H9 (cell line): ENCODE data around the gene ZNF675. TPM values are rescaled to one million over a fixed set of nuclear protein-coding genes. Genes with fewer than 3 reads are reported as not detected.
"Not testable (repeated sequence)": the region's sequence is repeated elsewhere in the genome, so short reads cannot be mapped to it uniquely, and the experiment has no call there.

Experiments used
- DNase-seq: peaks from one replicate; pipeline ENCODE4 v3.0.0-alpha.2; 2017
- H2AFZ ChIP-seq: one replicate; pipeline ENCODE4 v1.6.1; 2013; ENCODE audit warnings: mild to moderate bottlenecking, low read length, control low read depth, moderate library complexity
- H2AK5ac ChIP-seq: 2 replicates; pipeline ENCODE4 v1.6.1; 2013; ENCODE audit warnings: low read length, control low read depth, mixed read lengths; ENCODE audit not compliant: insufficient read length
- H2BK120ac ChIP-seq: one replicate; pipeline ENCODE4 v1.6.1; 2013; ENCODE audit warnings: low read depth, mild to moderate bottlenecking, low read length, control low read depth, inconsistent platforms; ENCODE audit not compliant: poor library complexity, severe bottlenecking
- H2BK12ac ChIP-seq: 2 replicates; pipeline ENCODE4 v1.6.1; 2013; ENCODE audit warnings: low read length, control low read depth, mixed read lengths, low read depth; ENCODE audit not compliant: insufficient read length
- H2BK15ac ChIP-seq: 2 replicates; pipeline ENCODE4 v1.6.1; 2013; ENCODE audit warnings: low read depth, low read length, control low read depth
- H2BK20ac ChIP-seq: one replicate; pipeline ENCODE4 v1.6.1; 2013; ENCODE audit warnings: low read depth, mild to moderate bottlenecking, low read length, control low read depth, inconsistent platforms; ENCODE audit not compliant: poor library complexity, severe bottlenecking
- H2BK5ac ChIP-seq: 2 replicates; pipeline ENCODE4 v1.6.1; 2013; ENCODE audit warnings: low read length, control low read depth, mixed read lengths; ENCODE audit not compliant: insufficient read length
- H3K14ac ChIP-seq: 2 replicates; pipeline ENCODE4 v1.6.1; 2013; ENCODE audit warnings: low read length, control low read depth; ENCODE audit not compliant: insufficient read depth
- H3K18ac ChIP-seq: 2 replicates; pipeline ENCODE4 v1.6.1; 2013; ENCODE audit warnings: low read depth, mild to moderate bottlenecking, mixed read lengths, low read length, control low read depth; ENCODE audit not compliant: insufficient read length
- H3K23ac ChIP-seq: 2 replicates; pipeline ENCODE4 v1.6.1; 2013; ENCODE audit warnings: low read length, control low read depth, mixed read lengths, low read depth; ENCODE audit not compliant: insufficient read length
- H3K23me2 ChIP-seq: 2 replicates; pipeline ENCODE4 v1.6.1; 2013; ENCODE audit warnings: low read depth, mild to moderate bottlenecking, mixed read lengths, low read length, control low read depth; ENCODE audit not compliant: insufficient read length, poor library complexity, severe bottlenecking
- H3K27ac ChIP-seq: 2 replicates; pipeline ENCODE4 v1.5.1; 2013; ENCODE audit warnings: low read length, control low read depth, mixed read lengths, low read depth; ENCODE audit not compliant: insufficient read length
- H3K27me3 ChIP-seq: 2 replicates; pipeline ENCODE4 v1.6.1; 2013; ENCODE audit warnings: low read length, control low read depth, inconsistent platforms; ENCODE audit not compliant: insufficient read depth
- H3K4ac ChIP-seq: 2 replicates; pipeline ENCODE4 v1.6.1; 2013; ENCODE audit warnings: low read depth, mild to moderate bottlenecking, control low read depth, inconsistent platforms, low read length, moderate library complexity
- H3K4me1 ChIP-seq: 2 replicates; pipeline ENCODE4 v1.6.1; 2013; ENCODE audit warnings: low read length, control low read depth, inconsistent platforms; ENCODE audit not compliant: insufficient read depth
- H3K4me2 ChIP-seq: 2 replicates; pipeline ENCODE4 v1.6.1; 2013; ENCODE audit warnings: low read length, control low read depth, mixed read lengths; ENCODE audit not compliant: insufficient read length, insufficient read depth
- H3K56ac ChIP-seq: 2 replicates; pipeline ENCODE4 v1.6.1; 2013; ENCODE audit warnings: low read depth, mild to moderate bottlenecking, mixed read lengths, low read length, control low read depth; ENCODE audit not compliant: insufficient read length
- H3K79me1 ChIP-seq: 2 replicates; pipeline ENCODE4 v1.6.1; 2013; ENCODE audit warnings: low read depth, mild to moderate bottlenecking, moderate library complexity, low read length, control low read depth, inconsistent platforms; ENCODE audit not compliant: insufficient read depth, poor library complexity, severe bottlenecking
- H3K79me2 ChIP-seq: 2 replicates; pipeline ENCODE4 v1.6.1; 2013; ENCODE audit warnings: low read length, control low read depth, inconsistent platforms; ENCODE audit not compliant: insufficient read depth
- H3K9ac ChIP-seq: 2 replicates; pipeline ENCODE4 v1.6.1; 2013; ENCODE audit warnings: low read length, control low read depth, mixed read lengths; ENCODE audit not compliant: insufficient read length; ENCODE audit errors: extremely low read depth
- H3K9me3 ChIP-seq: one replicate; pipeline ENCODE4 v1.6.1; 2013; ENCODE audit warnings: low read depth, low read length, inconsistent platforms; ENCODE audit not compliant: control insufficient read depth
- H3T11ph ChIP-seq: one replicate; pipeline ENCODE4 v1.6.1; 2013; ENCODE audit warnings: mild to moderate bottlenecking, low read length, control low read depth, inconsistent platforms
- H4K20me1 ChIP-seq: one replicate; pipeline ENCODE4 v1.6.1; 2013; ENCODE audit not compliant: control insufficient read depth, insufficient read length, insufficient read depth
- H4K5ac ChIP-seq: 2 replicates; pipeline ENCODE4 v1.6.1; 2013; ENCODE audit warnings: low read depth, mild to moderate bottlenecking, mixed read lengths, low read length, control low read depth; ENCODE audit not compliant: insufficient read length
- H4K8ac ChIP-seq: replicated peaks from 2 replicates; pipeline ENCODE4 v1.6.1; 2013; ENCODE audit warnings: low read length, control low read depth, mixed read lengths, low read depth; ENCODE audit not compliant: insufficient read length
- H4K91ac ChIP-seq: 2 replicates; pipeline ENCODE4 v1.6.1; 2013; ENCODE audit warnings: low read depth, mild to moderate bottlenecking, moderate library complexity, mixed read lengths, low read length, control low read depth; ENCODE audit not compliant: insufficient read length
- H3K27ac Mint-ChIP-seq, 3 experiments: 2 replicates in 2 of 3; 3 replicates in 1 of 3; pipeline ENCODE4 v1.8.0; 2020 to 2021; ENCODE audit warnings: mixed read lengths in 3 of 3, mild to moderate bottlenecking in 1 of 3, moderate library complexity in 1 of 3
- H3K27me3 Mint-ChIP-seq: 2 replicates; pipeline ENCODE4 v1.8.0; 2021; ENCODE audit warnings: low read depth, mild to moderate bottlenecking, moderate library complexity, mixed read lengths
- H3K36me3 Mint-ChIP-seq, 3 experiments: 2 replicates in 2 of 3; 3 replicates in 1 of 3; pipeline ENCODE4 v1.8.0; 2020 to 2021; ENCODE audit warnings: low read depth in 3 of 3, mixed read lengths in 3 of 3; ENCODE audit not compliant: insufficient read depth in 1 of 3
- H3K4me1 Mint-ChIP-seq, 2 experiments: 2 replicates each; pipeline ENCODE4 v1.8.0; 2020; ENCODE audit warnings: mixed read lengths in 2 of 2
- H3K4me3 Mint-ChIP-seq, 2 experiments: 2 replicates in 1 of 2; 3 replicates in 1 of 2; pipeline ENCODE4 v1.8.0; 2020 to 2021; ENCODE audit warnings: mild to moderate bottlenecking in 2 of 2, mixed read lengths in 2 of 2, moderate library complexity in 1 of 2
- H3K9me3 Mint-ChIP-seq, 2 experiments: 2 replicates in 1 of 2; 3 replicates in 1 of 2; pipeline ENCODE4 v1.8.0; 2020; ENCODE audit warnings: mild to moderate bottlenecking in 2 of 2, mixed read lengths in 2 of 2, moderate library complexity in 1 of 2
- CTCF ChIP-seq: fragments of 200-600 bp; sonication (generic); conservative IDR thresholded peaks from 3 replicates; pipeline ENCODE4 v1.8.0; 2021; ENCODE audit warnings: antibody characterized with exemption, mild to moderate bottlenecking
- WGBS: extraction: QIAGEN DNeasy Blood & Tissue Kit; methylation state at CpG from one replicate; pipeline ENCODE4 v1.1.7; 2013; ENCODE audit warnings: missing lambda C conversion rate, low lambda C conversion rate, mixed read lengths; ENCODE audit not compliant: insufficient read length; ENCODE audit errors: extremely low coverage; 5-methylcytosine and 5-hydroxymethylcytosine counted together
- total RNA-seq: library from RNA; stranded (reverse); gene quantifications from 2 replicates; pipeline ENCODE4 v1.2.1, GENCODE V29; 2021

ZNF675 gene
- total RNA-seq, 1 experiment from 2014 or later: 33.1 TPM

GRCh38 chr19:23673132-23673531, 13.9 kb downstream of the ZNF675 start:
- no peaks in the 10 kb centered on the region for H3K9me3 ChIP-seq
- Mint-ChIP-seq H3K4me3 (no peak overlapping the region), H3K27me3 (no peaks in the 10 kb centered on the region), H3K9me3 (peaks cover 14 to 29% of the 10 kb centered on the region in 2 experiments), H3K4me1 (peaks cover 8 to 11% of the 10 kb centered on the region in 2 experiments; a peak in 3 of 4 replicates), H3K27ac (no peak overlapping the region), H3K36me3 (peaks cover 28 to 61% (median 44%) of the 10 kb centered on the region in 3 experiments)
- no peak overlapping the region for H2BK20ac ChIP-seq
- WGBS: no CpG with 5 or more reads among the region's 2 CpGs
- no peak overlapping the region for H2AK5ac ChIP-seq
- H3T11ph ChIP-seq: no peak overlapping the region
- no peak overlapping the region for H3K23ac ChIP-seq
- no peak overlapping the region for H3K14ac ChIP-seq
- H3K79me2 ChIP-seq: peaks cover 26% of the 10 kb centered on the region; the same call in 1 of the 2 replicates
- H2BK15ac ChIP-seq: no peak overlapping the region
- H4K5ac ChIP-seq: no peak overlapping the region
- no peaks in the 10 kb centered on the region for H3K4me1 ChIP-seq
- no peak overlapping the region for H4K91ac ChIP-seq
- H3K18ac ChIP-seq: no peak overlapping the region
- H2BK120ac ChIP-seq: no peak overlapping the region
- H3K79me1 ChIP-seq: no peaks in the 10 kb centered on the region
- H3K56ac ChIP-seq: no peak overlapping the region
- no peak overlapping the region for H2BK12ac ChIP-seq
- no peak for TF ChIP-seq CTCF
- no peak overlapping the region for H3K4me2 ChIP-seq
- H3K27ac ChIP-seq: no peak overlapping the region
- no peak for DNase-seq
- no peak overlapping the region for H3K9ac ChIP-seq
- no peak overlapping the region for H2BK5ac ChIP-seq
- H4K20me1 ChIP-seq: no peaks in the 10 kb centered on the region
- H3K27me3 ChIP-seq: no peaks in the 10 kb centered on the region
- no peak overlapping the region for H3K4ac ChIP-seq
- no peak overlapping the region for H4K8ac ChIP-seq
- no peak overlapping the region for H2AFZ ChIP-seq
- H3K23me2 ChIP-seq: no peaks in the 10 kb centered on the region

DNA sequence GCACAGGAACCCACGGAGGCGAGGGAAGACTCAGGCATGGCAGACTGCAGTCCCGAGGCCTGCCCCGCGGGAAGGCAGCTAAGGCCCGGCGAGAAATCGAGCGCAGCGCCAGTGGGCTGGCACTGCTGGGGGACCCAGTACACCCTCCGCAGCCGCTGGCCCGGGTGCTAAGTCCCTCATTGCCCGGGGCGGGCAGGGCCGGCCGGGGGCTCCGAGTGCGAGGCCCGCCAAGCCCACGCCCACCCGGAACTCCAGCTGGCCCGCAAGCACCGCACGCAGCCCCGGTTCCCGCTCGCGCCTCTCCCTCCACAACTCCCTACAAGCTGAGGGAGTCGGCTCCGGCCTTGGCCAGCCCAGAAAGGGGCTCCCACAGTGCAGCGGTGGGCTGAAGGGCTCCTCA, 18.4 kb downstream of the ZNF675 start:
- H2BK5ac ChIP-seq, H3K9me3 ChIP-seq, H3K9ac ChIP-seq, H2BK15ac ChIP-seq, H4K8ac ChIP-seq, H3K27ac ChIP-seq, H2BK20ac ChIP-seq, H3K27me3 ChIP-seq, H2BK120ac ChIP-seq, H3K4me3 Mint-ChIP-seq, H4K91ac ChIP-seq, H4K5ac ChIP-seq, H2BK12ac ChIP-seq, H3K14ac ChIP-seq, H3K23me2 ChIP-seq, H3K4ac ChIP-seq, H2AFZ ChIP-seq, H4K20me1 ChIP-seq, H3K27me3 Mint-ChIP-seq, DNase-seq, H3T11ph ChIP-seq, H3K18ac ChIP-seq, H3K23ac ChIP-seq, H2AK5ac ChIP-seq, H3K56ac ChIP-seq, H3K4me2 ChIP-seq, H3K79me1 ChIP-seq: not testable (repeated sequence)
- H3K9me3 Mint-ChIP-seq: peaks cover 17 to 46% of the 10 kb centered on the region in 2 experiments
- peaks cover 38 to 42% of the 10 kb centered on the region in 2 experiments for H3K4me1 Mint-ChIP-seq
- peaks cover 15% of the 10 kb centered on the region; the same call in 1 of the 2 replicates for H3K4me1 ChIP-seq
- H3K36me3 Mint-ChIP-seq: peaks cover 49 to 78% (median 65%) of the 10 kb centered on the region in 3 experiments
- WGBS: no CpG with 5 or more reads among the region's 32 CpGs
- H3K27ac Mint-ChIP-seq: 0 out of 7 replicates have a peak overlapping the region, but pooled peaks of 1 of the 3 experiments have one; percentile 18
- H3K79me2 ChIP-seq: peaks cover 33% of the 10 kb centered on the region; the same call in 1 of the 2 replicates
